ENCODE results near the gene GFER. TPM values are rescaled to one million over a fixed set of nuclear protein-coding genes. Genes with fewer than 3 reads are reported as not detected.

The GFER gene
- polyA plus RNA-seq, 1 of the 3 experiments (the other 2 are of a cell fraction), result 20.4 TPM

DNA sequence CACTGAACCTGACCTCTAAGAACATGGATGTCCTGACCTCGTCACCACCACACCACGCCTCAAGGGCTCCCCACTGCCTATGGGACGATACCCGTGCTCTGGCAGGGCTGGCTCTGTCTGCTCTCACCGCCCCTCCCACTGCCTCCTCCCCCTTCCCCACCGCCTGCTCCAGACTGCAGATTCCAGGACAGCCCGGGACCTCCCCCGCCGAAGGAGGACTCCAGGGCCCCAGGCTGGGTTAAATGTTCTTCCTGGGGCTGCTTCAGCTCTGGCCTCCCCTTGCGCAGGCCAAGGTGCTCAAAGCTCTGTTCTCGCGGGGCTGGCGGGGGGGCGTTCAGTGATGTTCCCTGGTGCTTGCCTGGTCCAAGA, 38.7 kb downstream of the GFER start (continued):
- TF ChIP-seq, protein P1, sequence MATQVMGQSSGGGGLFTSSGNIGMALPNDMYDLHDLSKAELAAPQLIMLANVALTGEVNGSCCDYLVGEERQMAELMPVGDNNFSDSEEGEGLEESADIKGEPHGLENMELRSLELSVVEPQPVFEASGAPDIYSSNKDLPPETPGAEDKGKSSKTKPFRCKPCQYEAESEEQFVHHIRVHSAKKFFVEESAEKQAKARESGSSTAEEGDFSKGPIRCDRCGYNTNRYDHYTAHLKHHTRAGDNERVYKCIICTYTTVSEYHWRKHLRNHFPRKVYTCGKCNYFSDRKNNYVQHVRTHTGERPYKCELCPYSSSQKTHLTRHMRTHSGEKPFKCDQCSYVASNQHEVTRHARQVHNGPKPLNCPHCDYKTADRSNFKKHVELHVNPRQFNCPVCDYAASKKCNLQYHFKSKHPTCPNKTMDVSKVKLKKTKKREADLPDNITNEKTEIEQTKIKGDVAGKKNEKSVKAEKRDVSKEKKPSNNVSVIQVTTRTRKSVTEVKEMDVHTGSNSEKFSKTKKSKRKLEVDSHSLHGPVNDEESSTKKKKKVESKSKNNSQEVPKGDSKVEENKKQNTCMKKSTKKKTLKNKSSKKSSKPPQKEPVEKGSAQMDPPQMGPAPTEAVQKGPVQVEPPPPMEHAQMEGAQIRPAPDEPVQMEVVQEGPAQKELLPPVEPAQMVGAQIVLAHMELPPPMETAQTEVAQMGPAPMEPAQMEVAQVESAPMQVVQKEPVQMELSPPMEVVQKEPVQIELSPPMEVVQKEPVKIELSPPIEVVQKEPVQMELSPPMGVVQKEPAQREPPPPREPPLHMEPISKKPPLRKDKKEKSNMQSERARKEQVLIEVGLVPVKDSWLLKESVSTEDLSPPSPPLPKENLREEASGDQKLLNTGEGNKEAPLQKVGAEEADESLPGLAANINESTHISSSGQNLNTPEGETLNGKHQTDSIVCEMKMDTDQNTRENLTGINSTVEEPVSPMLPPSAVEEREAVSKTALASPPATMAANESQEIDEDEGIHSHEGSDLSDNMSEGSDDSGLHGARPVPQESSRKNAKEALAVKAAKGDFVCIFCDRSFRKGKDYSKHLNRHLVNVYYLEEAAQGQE (IDR thresholded peaks at IDR 0.05; ENCODE audit: low read depth, low read length), result no peak
- TF ChIP-seq, protein P2, sequence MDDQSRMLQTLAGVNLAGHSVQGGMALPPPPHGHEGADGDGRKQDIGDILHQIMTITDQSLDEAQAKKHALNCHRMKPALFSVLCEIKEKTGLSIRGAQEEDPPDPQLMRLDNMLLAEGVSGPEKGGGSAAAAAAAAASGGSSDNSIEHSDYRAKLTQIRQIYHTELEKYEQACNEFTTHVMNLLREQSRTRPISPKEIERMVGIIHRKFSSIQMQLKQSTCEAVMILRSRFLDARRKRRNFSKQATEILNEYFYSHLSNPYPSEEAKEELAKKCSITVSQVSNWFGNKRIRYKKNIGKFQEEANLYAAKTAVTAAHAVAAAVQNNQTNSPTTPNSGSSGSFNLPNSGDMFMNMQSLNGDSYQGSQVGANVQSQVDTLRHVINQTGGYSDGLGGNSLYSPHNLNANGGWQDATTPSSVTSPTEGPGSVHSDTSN (IDR thresholded peaks at IDR 0.05), result no peak
- no peak; the same call in none of the 2 replicates for TF ChIP-seq RCOR1 (IDR thresholded peaks at IDR 0.05; ENCODE audit: low read length)

DNA sequence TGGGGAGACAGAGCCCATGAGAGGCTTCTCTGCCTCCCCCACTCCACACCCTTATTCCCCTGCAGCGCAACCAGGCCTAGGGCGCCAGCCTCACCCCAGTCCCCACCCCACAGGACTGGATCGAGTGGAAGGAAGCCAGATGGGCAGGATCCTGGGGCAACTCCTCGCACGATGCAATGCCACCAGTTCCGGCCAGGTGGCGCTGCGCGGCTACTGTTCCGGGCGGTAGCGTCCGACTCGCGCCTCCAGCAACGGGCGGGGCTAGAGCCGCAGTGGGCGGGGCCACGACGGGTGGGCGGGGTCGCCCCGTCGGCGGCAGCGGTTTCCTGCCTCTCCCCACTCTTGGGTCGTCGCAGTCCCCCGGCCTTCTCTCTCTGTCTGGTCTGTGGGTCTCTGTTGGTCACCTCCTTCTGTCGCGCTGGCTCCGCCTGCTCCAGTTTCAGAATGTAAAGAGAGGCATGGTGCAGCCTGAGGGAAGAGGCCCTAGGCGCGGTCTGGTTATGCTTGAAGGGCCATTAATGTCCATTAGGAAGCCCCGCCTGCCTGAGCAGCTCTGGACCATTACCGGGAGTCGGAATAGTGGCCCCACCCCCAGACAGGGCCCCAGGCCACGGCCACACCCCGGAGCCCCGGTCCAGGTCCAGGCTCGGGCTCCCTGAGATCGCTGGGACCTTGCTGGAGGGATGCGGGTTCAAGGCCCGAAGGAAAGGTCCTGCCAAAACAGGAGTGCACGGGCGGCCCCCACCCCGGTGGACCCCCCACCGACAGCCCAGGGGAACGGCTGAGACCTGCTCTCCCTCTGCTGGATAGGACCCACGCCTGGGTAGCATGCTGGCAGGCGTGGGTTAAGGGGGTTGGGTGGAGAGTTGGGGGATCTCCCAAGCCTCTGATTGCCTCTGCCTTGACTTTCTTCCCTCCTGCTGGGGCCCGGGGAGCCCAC, 39.4 kb downstream of the GFER start:
- peak overlapping the region; percentile 40 to 65 for H3K4me3 ChIP-seq (ENCODE audit: low read depth in 2 of 2, low read length in 1 of 2)
- 32% methylated on average over 26 of the region's 53 CpGs for WGBS (ENCODE audit: low lambda C conversion rate)
- H2AFZ ChIP-seq (ENCODE audit: low read depth), result peak overlapping the region; percentile 93
- peaks cover 14% of the 10 kb centered on the region; the same call in 1 of the 2 replicates for H3K79me2 ChIP-seq (ENCODE audit: insufficient read depth)
- peak overlapping the region; percentile 65 to 86 for H3K27ac ChIP-seq (ENCODE audit: low read depth in 2 of 2, low read length in 1 of 2)
- H3K27me3 ChIP-seq (ENCODE audit: insufficient read depth), result peaks cover 4% of the 10 kb centered on the region; the same call in 1 of the 2 replicates
- no peak for TF ChIP-seq GABPA (IDR thresholded peaks at IDR 0.05; ENCODE audit: low read depth)
- peak; percentile 94 for TF ChIP-seq RAD21 (IDR thresholded peaks at IDR 0.05; ENCODE audit: low read length)
- no peak for TF ChIP-seq TCF12 (IDR thresholded peaks at IDR 0.05)
- peak; percentile 94 for TF ChIP-seq SMC3 (IDR thresholded peaks at IDR 0.05; ENCODE audit: low read depth, low read length)
- TF ChIP-seq, protein P1 (IDR thresholded peaks at IDR 0.05; ENCODE audit: low read depth, low read length), result no peak
- no peak for TF ChIP-seq USF1 (IDR thresholded peaks at IDR 0.05; ENCODE audit: borderline replicate concordance, low read depth)
- TF ChIP-seq RCOR1 (IDR thresholded peaks at IDR 0.05; ENCODE audit: low read length), result peak; percentile 24; the same call in 1 of the 2 replicates
- no peak for TF ChIP-seq TEAD4 (IDR thresholded peaks at IDR 0.05; ENCODE audit: borderline replicate concordance, insufficient read depth)
- TF ChIP-seq POLR2AphosphoS5 (IDR thresholded peaks at IDR 0.05; ENCODE audit: low read depth, low read length), result peak; percentile 45; the same call in 1 of the 2 replicates
- TF ChIP-seq RXRA (IDR thresholded peaks at IDR 0.05; ENCODE audit: borderline replicate concordance, low read depth), result no peak
- TF ChIP-seq GATA2 (CRISPR knock-in tag; IDR thresholded peaks at IDR 0.05), result no peak
- TF ChIP-seq MAX (IDR thresholded peaks at IDR 0.05; ENCODE audit: low read depth), result 0 out of 2 replicates have a peak, but pooled peaks have one; percentile 18
- no peak for TF ChIP-seq FOSL2 (IDR thresholded peaks at IDR 0.05; ENCODE audit: borderline replicate concordance, low read depth)
- TF ChIP-seq CTCF (IDR thresholded peaks at IDR 0.05), result peak; percentile 89
- TF ChIP-seq NFIC (IDR thresholded peaks at IDR 0.05; ENCODE audit: borderline replicate concordance), result no peak
- no peaks in the 10 kb centered on the region for H3K9me2 ChIP-seq
- ChIA-PET POLR2A (interaction anchor here (0.7 to 1.5 kb wide), 4 partner anchors 19 to 132 kb away, joined by 3 to 6 read pairs (median 4); partner anchors contain the start of genes NTHL1, RPS2, TRAF7 and TSC2), CTCF (interaction anchor here (0.6 to 6.5 kb wide), 36 partner anchors 9 to 460 kb away, joined by 3 to 68 read pairs (median 5); partner anchors contain the start of genes NTHL1, PKD1, RAB26 and SYNGR3)
- H4K20me1 ChIP-seq (ENCODE audit: insufficient read depth), result peaks cover 8% of the 10 kb centered on the region; the same call in 1 of the 2 replicates
- peaks cover 7 to 29% of the 10 kb centered on the region in 2 experiments; a peak in 2 of 4 replicates for H3K4me1 ChIP-seq (ENCODE audit: control insufficient read depth in 1 of 2, insufficient read depth in 2 of 2, low read depth in 1 of 2, low read length in 1 of 2)
- peak; percentile 97 for DNase-seq
- peaks cover 9% of the 10 kb centered on the region for H3F3A ChIP-seq (replicated peaks; ENCODE audit: insufficient read depth)
- H3K36me3 ChIP-seq (replicated peaks in 1 of 2; ENCODE audit: control insufficient read depth in 1 of 2, insufficient read depth in 2 of 2, low read length in 1 of 2), result no peaks in the 10 kb centered on the region
- H3K9ac ChIP-seq, result peak overlapping the region; percentile 59; the same call in 1 of the 2 replicates
- no peaks in the 10 kb centered on the region for H3K9me3 ChIP-seq
- H3K4me2 ChIP-seq, result peak overlapping the region; percentile 97
